ENCODE results near the gene FBXW5. TPM values are rescaled to one million over a fixed set of nuclear protein-coding genes. Genes with fewer than 3 reads are reported as not detected.

FBXW5 gene
- total RNA-seq, 1 experiment from 2014 or later, result 50.8 TPM

DNA sequence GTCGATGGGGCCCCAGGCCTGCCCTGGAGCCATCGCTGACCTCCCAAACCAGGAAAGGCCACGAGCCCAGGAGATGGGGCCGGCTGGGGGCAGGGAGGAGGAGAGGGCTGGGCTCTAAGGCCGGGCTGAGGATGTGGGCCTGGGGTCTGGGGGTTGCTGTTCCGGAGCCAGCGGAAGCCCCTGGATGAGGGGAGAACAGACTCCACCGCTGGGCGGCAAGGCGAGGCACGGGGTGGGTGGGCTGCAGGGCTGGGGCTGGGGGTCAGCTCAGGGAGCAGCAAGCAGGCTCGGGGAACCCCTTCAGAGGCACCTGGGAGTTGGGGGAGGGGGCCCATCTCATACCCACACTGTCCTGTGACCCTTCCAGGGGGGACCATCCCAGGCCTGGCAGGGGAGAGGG, 19.2 kb upstream of the FBXW5 start:
- TF ChIP-seq, protein P1, sequence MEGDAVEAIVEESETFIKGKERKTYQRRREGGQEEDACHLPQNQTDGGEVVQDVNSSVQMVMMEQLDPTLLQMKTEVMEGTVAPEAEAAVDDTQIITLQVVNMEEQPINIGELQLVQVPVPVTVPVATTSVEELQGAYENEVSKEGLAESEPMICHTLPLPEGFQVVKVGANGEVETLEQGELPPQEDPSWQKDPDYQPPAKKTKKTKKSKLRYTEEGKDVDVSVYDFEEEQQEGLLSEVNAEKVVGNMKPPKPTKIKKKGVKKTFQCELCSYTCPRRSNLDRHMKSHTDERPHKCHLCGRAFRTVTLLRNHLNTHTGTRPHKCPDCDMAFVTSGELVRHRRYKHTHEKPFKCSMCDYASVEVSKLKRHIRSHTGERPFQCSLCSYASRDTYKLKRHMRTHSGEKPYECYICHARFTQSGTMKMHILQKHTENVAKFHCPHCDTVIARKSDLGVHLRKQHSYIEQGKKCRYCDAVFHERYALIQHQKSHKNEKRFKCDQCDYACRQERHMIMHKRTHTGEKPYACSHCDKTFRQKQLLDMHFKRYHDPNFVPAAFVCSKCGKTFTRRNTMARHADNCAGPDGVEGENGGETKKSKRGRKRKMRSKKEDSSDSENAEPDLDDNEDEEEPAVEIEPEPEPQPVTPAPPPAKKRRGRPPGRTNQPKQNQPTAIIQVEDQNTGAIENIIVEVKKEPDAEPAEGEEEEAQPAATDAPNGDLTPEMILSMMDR (IDR thresholded peaks at IDR 0.05; ENCODE audit: unreplicated experiment), result no peak
- CTCF ChIA-PET, result no interaction called here
- no peak overlapping the region for H3K27ac Mint-ChIP-seq (ENCODE audit: unreplicated experiment)
- H3K4me3 Mint-ChIP-seq (ENCODE audit: low read depth, unreplicated experiment), result no peak overlapping the region
- DNase-seq, result no peak
- H3K36me3 Mint-ChIP-seq (ENCODE audit: insufficient read depth, unreplicated experiment), result peaks cover 11% of the 10 kb centered on the region
- BruUV-seq (replicated peaks), result no TSS peak
- intact Hi-C loops (cut with micrococcal nuclease; ENCODE audit: unreplicated experiment), result no loop called here
- no peaks in the 10 kb centered on the region for H3K4me1 Mint-ChIP-seq (ENCODE audit: low read depth, unreplicated experiment)
- H3K27me3 Mint-ChIP-seq (ENCODE audit: unreplicated experiment), result no peaks in the 10 kb centered on the region
- no peaks in the 10 kb centered on the region for H3K9me3 Mint-ChIP-seq (ENCODE audit: low read depth, unreplicated experiment)

DNA sequence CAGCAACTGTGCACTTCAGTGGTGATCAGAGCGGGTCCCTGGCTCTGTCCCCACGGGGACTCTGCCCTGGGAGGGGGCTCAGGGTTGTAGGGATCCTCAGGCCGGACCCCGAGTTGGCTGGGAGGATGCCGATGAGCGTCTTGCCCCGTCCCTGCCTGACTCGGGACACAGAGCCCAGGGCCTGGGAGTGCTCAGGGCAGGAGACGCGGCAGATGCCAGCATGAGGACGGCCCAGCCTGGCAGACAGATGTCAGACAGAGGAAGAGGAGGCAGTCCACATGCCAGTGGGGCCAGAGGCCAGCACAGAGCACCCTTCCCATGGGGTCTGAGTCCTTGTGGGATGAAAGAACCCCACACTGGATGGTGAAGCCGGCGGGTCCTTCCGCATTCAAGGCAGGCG, 18.8 kb upstream of the FBXW5 start:
- TF ChIP-seq, protein P1 (IDR thresholded peaks at IDR 0.05; ENCODE audit: unreplicated experiment), result no peak
- Mint-ChIP-seq H3K36me3 (ENCODE audit: insufficient read depth, unreplicated experiment) (peaks cover 11% of the 10 kb centered on the region), H3K27me3 (ENCODE audit: unreplicated experiment) (no peaks in the 10 kb centered on the region), H3K4me1 (ENCODE audit: low read depth, unreplicated experiment) (no peaks in the 10 kb centered on the region), H3K4me3 (ENCODE audit: low read depth, unreplicated experiment) (no peak overlapping the region), H3K27ac (ENCODE audit: unreplicated experiment) (no peak overlapping the region), H3K9me3 (ENCODE audit: low read depth, unreplicated experiment) (no peaks in the 10 kb centered on the region)
- BruUV-seq (replicated peaks), result no TSS peak
- CTCF ChIA-PET, result no interaction called here
- no peak for DNase-seq
- intact Hi-C loops (cut with micrococcal nuclease; ENCODE audit: unreplicated experiment), result no loop called here

DNA sequence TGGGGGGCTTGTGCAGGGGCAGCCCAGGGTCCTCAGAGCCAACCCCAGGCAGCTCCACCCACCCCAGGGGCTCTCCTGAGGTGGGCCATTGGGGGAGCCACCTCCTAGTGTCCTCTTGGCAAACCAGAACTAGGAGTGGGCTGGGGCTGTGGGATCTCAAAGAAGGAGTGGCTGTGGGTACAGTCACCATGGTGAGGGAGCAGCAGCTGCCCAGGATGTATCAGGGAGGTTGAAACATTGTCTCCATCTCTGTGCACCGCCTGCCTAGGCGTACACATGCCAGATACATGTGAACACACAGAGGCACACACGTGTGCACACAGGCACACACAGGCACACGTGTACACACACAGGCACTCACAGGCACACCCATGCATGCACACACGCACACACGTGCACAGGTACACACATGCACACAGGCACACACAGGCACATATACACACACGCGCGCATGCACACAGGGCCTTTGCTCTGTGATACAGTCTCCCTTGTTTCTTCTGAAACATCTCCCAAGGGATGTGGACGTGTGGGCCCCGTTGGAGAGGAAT, 18.2 kb upstream of the FBXW5 start:
- Mint-ChIP-seq H3K4me3 (ENCODE audit: low read depth, unreplicated experiment) (no peak overlapping the region), H3K27me3 (ENCODE audit: unreplicated experiment) (no peaks in the 10 kb centered on the region), H3K4me1 (ENCODE audit: low read depth, unreplicated experiment) (no peaks in the 10 kb centered on the region), H3K9me3 (ENCODE audit: low read depth, unreplicated experiment) (no peaks in the 10 kb centered on the region), H3K27ac (ENCODE audit: unreplicated experiment) (no peak overlapping the region), H3K36me3 (ENCODE audit: insufficient read depth, unreplicated experiment) (peaks cover 11% of the 10 kb centered on the region)
- intact Hi-C loops (cut with micrococcal nuclease; ENCODE audit: unreplicated experiment), result no loop called here
- CTCF ChIA-PET, result no interaction called here
- DNase-seq, result no peak
- no TSS peak for BruUV-seq (replicated peaks)
- TF ChIP-seq, protein P1 (IDR thresholded peaks at IDR 0.05; ENCODE audit: unreplicated experiment), result no peak

DNA sequence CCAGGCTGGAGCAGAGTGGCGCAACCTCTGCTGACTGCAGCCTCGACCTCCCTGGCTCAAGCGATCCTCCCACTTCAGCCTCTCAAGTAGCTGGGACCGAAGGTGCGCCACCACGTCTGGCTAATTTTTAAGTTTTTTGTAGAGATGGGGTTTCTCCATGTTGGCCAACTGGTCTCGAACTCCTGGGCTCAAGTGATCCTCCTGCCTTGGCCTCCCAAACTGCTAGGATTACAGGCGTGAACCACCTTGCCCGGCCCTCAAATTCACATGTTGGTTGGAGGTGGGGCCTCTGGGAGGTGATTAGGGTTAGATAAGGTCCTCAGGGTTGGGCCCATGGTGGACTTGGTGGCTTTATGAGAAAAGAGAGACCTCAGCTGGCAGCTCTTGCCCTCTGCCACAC, 17.6 kb upstream of the FBXW5 start:
- Mint-ChIP-seq H3K9me3 (ENCODE audit: low read depth, unreplicated experiment) (no peaks in the 10 kb centered on the region), H3K4me3 (ENCODE audit: low read depth, unreplicated experiment) (no peak overlapping the region), H3K27ac (ENCODE audit: unreplicated experiment) (no peak overlapping the region), H3K4me1 (ENCODE audit: low read depth, unreplicated experiment) (no peaks in the 10 kb centered on the region), H3K27me3 (ENCODE audit: unreplicated experiment) (no peaks in the 10 kb centered on the region), H3K36me3 (ENCODE audit: insufficient read depth, unreplicated experiment) (peaks cover 11% of the 10 kb centered on the region)
- TF ChIP-seq, protein P1 (IDR thresholded peaks at IDR 0.05; ENCODE audit: unreplicated experiment), result no peak
- intact Hi-C loops (cut with micrococcal nuclease; ENCODE audit: unreplicated experiment), result no loop called here
- no TSS peak for BruUV-seq (replicated peaks)
- DNase-seq, result no peak
- CTCF ChIA-PET, result no interaction called here
